CD14-positive monocyte (primary cell): Measurements from ENCODE around the gene FNDC10. TPM values are rescaled to one million over a fixed set of nuclear protein-coding genes. Genes with fewer than 3 reads are reported as not detected.

Source experiments
- DNase-seq, 3 donors: peaks; one replicate each; pipeline ENCODE4 v3.0.0-alpha.2; 2011 to 2022
- H2AFZ ChIP-seq: 2 replicates; pipeline ENCODE4 v1.6.0; 2012; ENCODE audit warnings: mild to moderate bottlenecking, low read depth, low read length, inconsistent platforms; ENCODE audit not compliant: insufficient read depth, poor library complexity, severe bottlenecking
- H3K27ac ChIP-seq, 2 donors: 1 replicate in 1 of 2; 2 replicates in 1 of 2; pipeline ENCODE4 v1.5.1; 2012 to 2013; ENCODE audit warnings: low read length in 2 of 2, control low read depth in 1 of 2, inconsistent platforms in 1 of 2, low read depth in 1 of 2, mild to moderate bottlenecking in 1 of 2
- H3K27me3 ChIP-seq, 2 donors: one replicate each; pipeline versions ENCODE4 v1.6.0 to v1.6.1; 2011 to 2013; ENCODE audit warnings: low read length in 2 of 2; ENCODE audit not compliant: control insufficient read depth in 2 of 2, insufficient read depth in 2 of 2
- H3K36me3 ChIP-seq, 2 donors: replicated peaks in 1 of 2; 1 replicate in 1 of 2; 2 replicates in 1 of 2; pipeline versions ENCODE4 v1.5.1 to v1.6.1; 2012 to 2013; ENCODE audit warnings: low read length in 2 of 2, control low read depth in 1 of 2, inconsistent platforms in 1 of 2, mild to moderate bottlenecking in 1 of 2; ENCODE audit not compliant: insufficient read depth in 2 of 2, control insufficient read depth in 1 of 2
- H3K4me1 ChIP-seq, 2 donors: 1 replicate in 1 of 2; 2 replicates in 1 of 2; pipeline versions ENCODE4 v1.5.1 to v1.6.1; 2012 to 2013; ENCODE audit warnings: low read length in 2 of 2, control low read depth in 1 of 2, inconsistent platforms in 1 of 2, mild to moderate bottlenecking in 1 of 2, moderate library complexity in 1 of 2; ENCODE audit not compliant: insufficient read depth in 2 of 2, control insufficient read depth in 1 of 2
- H3K4me2 ChIP-seq: replicated peaks from 2 replicates; pipeline ENCODE3; 2012; ENCODE audit warnings: low read length, moderate library complexity, mild to moderate bottlenecking; ENCODE audit not compliant: poor library complexity, severe bottlenecking; ENCODE audit errors: extremely low read depth
- H3K4me3 ChIP-seq, 3 experiments: fragments of 200-600 bp in 1 of 3; sonication (generic) in 1 of 3; replicated peaks in 1 of 3; 1 replicate in 2 of 3; 2 replicates in 1 of 3; pipeline ENCODE4 v1.5.1; 2011 to 2013; ENCODE audit warnings: low read length in 3 of 3, mild to moderate bottlenecking in 3 of 3, control low read depth in 2 of 3, low read depth in 2 of 3, inconsistent platforms in 1 of 3, moderate library complexity in 1 of 3
- H3K79me2 ChIP-seq: 2 replicates; pipeline ENCODE4 v1.6.0; 2012; ENCODE audit warnings: mild to moderate bottlenecking, control low read depth, inconsistent platforms, low read length, moderate library complexity; ENCODE audit not compliant: insufficient read depth
- H3K9ac ChIP-seq: 2 replicates; pipeline ENCODE4 v1.6.0; 2017; ENCODE audit warnings: low read length, mild to moderate bottlenecking; ENCODE audit not compliant: insufficient read depth, poor library complexity, severe bottlenecking
- H3K9me3 ChIP-seq, 2 donors: replicated peaks in 1 of 2; 1 replicate in 1 of 2; 2 replicates in 1 of 2; pipeline versions ENCODE4 v1.5.1 to v1.6.1; 2012 to 2013; ENCODE audit warnings: low read length in 2 of 2, control low read depth in 1 of 2; ENCODE audit not compliant: control insufficient read depth in 1 of 2, insufficient read depth in 1 of 2
- H4K20me1 ChIP-seq: 2 replicates; pipeline ENCODE4 v1.6.0; 2012; ENCODE audit warnings: mild to moderate bottlenecking, low read length, control low read depth, moderate library complexity; ENCODE audit not compliant: insufficient read depth
- H3K27ac Mint-ChIP-seq, 7 donors: one replicate each; pipeline ENCODE4 v1.8.0; 2020; ENCODE audit warnings: mild to moderate bottlenecking in 7 of 7, mixed read lengths in 7 of 7, moderate library complexity in 6 of 7, inconsistent platforms in 2 of 7
- H3K27me3 Mint-ChIP-seq, 3 donors: one replicate each; pipeline ENCODE4 v1.8.0; 2021 to 2022; ENCODE audit warnings: low read depth in 3 of 3, mild to moderate bottlenecking in 3 of 3, mixed read lengths in 3 of 3, moderate library complexity in 3 of 3, inconsistent platforms in 1 of 3
- H3K36me3 Mint-ChIP-seq, 2 donors: one replicate each; pipeline ENCODE4 v1.8.0; 2020; ENCODE audit warnings: mixed read lengths in 2 of 2, inconsistent platforms in 1 of 2, mild to moderate bottlenecking in 1 of 2
- H3K4me1 Mint-ChIP-seq: one replicate; pipeline ENCODE4 v1.8.0; 2020; ENCODE audit warnings: mild to moderate bottlenecking, mixed read lengths
- H3K4me3 Mint-ChIP-seq, 2 donors: one replicate each; pipeline ENCODE4 v1.8.0; 2020; ENCODE audit warnings: mild to moderate bottlenecking in 2 of 2, mixed read lengths in 2 of 2, moderate library complexity in 1 of 2
- H3K9me3 Mint-ChIP-seq, 7 donors: one replicate each; pipeline ENCODE4 v1.8.0; 2020 to 2022; ENCODE audit warnings: mixed read lengths in 7 of 7, mild to moderate bottlenecking in 6 of 7, moderate library complexity in 6 of 7, inconsistent platforms in 2 of 7
- CTCF ChIP-seq: fragments of 200-600 bp; IDR thresholded peaks from one replicate; pipeline ENCODE4 v1.8.0; 2022; ENCODE audit warnings: antibody characterized with exemption, mild to moderate bottlenecking
- WGBS: methylation state at CpG from one replicate; pipeline ENCODE4 v1.1.5; 2013; ENCODE audit warnings: missing lambda C conversion rate; ENCODE audit not compliant: insufficient coverage; 5-methylcytosine and 5-hydroxymethylcytosine counted together
- intact Hi-C, 2 donors: fragments of 100-400 bp; cut with micrococcal nuclease; formaldehyde crosslinking; loops; one replicate each; pipeline versions ENCODE4 v1.15.0 to v1.15.1; 2023
- polyA plus RNA-seq, 3 donors: library from polyadenylated mRNA; depleted of rRNA in 1 of 3; unstranded in 2 of 3; stranded (reverse) in 1 of 3; fragments of 300-500 nt in 2 of 3; fragments of >200 nt in 1 of 3; fragmentation: Illumina TruSeq in 2 of 3; gene quantifications; 1 replicate in 2 of 3; 2 replicates in 1 of 3; pipeline ENCODE4 v1.2.3, GENCODE V29; 2012 to 2021

The FNDC10 gene
- polyA plus RNA-seq, 3 donors: 0.46 to 3.4 (median 1.5) TPM

- TF ChIP-seq CTCF: no peak
Measured at GRCh38 chr1:1623631-1624442, 23.9 kb upstream of the FNDC10 start.

GRCh38 chr1:1623181-1623630, 23.3 kb upstream of the FNDC10 start:
- Histone ChIP-seq H3K27me3 (peaks cover 0 to 2% of the 10 kb centered on the region in 2 donors), H3K4me2 (no peak overlapping the region), H4K20me1 (no peaks in the 10 kb centered on the region), H3K36me3 (peaks cover 0 to 5% of the 10 kb centered on the region in 2 donors), H3K4me3 (no peak overlapping the region), H3K4me1 (no peaks in the 10 kb centered on the region), H2AFZ (no peak overlapping the region), H3K79me2 (no peaks in the 10 kb centered on the region), H3K27ac (no peak overlapping the region), H3K9me3 (no peaks in the 10 kb centered on the region), H3K9ac (no peak overlapping the region)
- 98% methylated on average over 33 of the region's 33 CpGs for WGBS
- no peak overlapping the region for H3K27ac Mint-ChIP-seq
- no peak for DNase-seq
- H3K4me3 Mint-ChIP-seq: no peak overlapping the region
- peaks cover 4 to 13% of the 10 kb centered on the region in 2 donors for H3K36me3 Mint-ChIP-seq
- peaks cover 2 to 3% (median 2%) of the 10 kb centered on the region in 3 donors for H3K27me3 Mint-ChIP-seq
- peaks cover 0 to 2% (median 0%) of the 10 kb centered on the region in 7 donors for H3K9me3 Mint-ChIP-seq
- TF ChIP-seq CTCF: no peak
- intact Hi-C loops: no loop called here
- H3K4me1 Mint-ChIP-seq: no peaks in the 10 kb centered on the region

More at GRCh38 chr1:1623631-1624442, 23.9 kb upstream of the FNDC10 start:
- Histone ChIP-seq H3K36me3 (no peaks in the 10 kb centered on the region), H4K20me1 (no peaks in the 10 kb centered on the region), H3K4me3 (no peak overlapping the region), H3K27me3 (peaks cover 0 to 9% of the 10 kb centered on the region in 2 donors), H3K79me2 (no peaks in the 10 kb centered on the region), H3K4me2 (no peak overlapping the region), H3K4me1 (no peaks in the 10 kb centered on the region), H2AFZ (no peak overlapping the region), H3K9ac (no peak overlapping the region), H3K27ac (no peak overlapping the region), H3K9me3 (no peaks in the 10 kb centered on the region)
- Mint-ChIP-seq H3K27ac (no peak overlapping the region), H3K4me3 (no peak overlapping the region), H3K36me3 (peaks cover 4 to 12% of the 10 kb centered on the region in 2 donors), H3K27me3 (peaks cover 4 to 8% (median 6%) of the 10 kb centered on the region in 3 donors), H3K4me1 (no peaks in the 10 kb centered on the region), H3K9me3 (peaks cover 0 to 2% (median 0%) of the 10 kb centered on the region in 7 donors)
- 95% methylated on average over 42 of the region's 51 CpGs for WGBS
- intact Hi-C loops: no loop called here
- DNase-seq: no peak
